ENCODE data around the gene RASSF1. TPM values are rescaled to one million over a fixed set of nuclear protein-coding genes. Genes with fewer than 3 reads are reported as not detected.

RASSF1 gene
- total RNA-seq, 1 donor from 2014 or later, result 27.8 TPM

GRCh38 chr3:50296721-50297383, 43.8 kb downstream of the RASSF1 start:
- H3K27ac Mint-ChIP-seq (ENCODE audit: unreplicated experiment), result no peak overlapping the region
- no peaks in the 10 kb centered on the region for H3K36me3 Mint-ChIP-seq (ENCODE audit: unreplicated experiment)
- no peak overlapping the region for H3K4me3 Mint-ChIP-seq (ENCODE audit: unreplicated experiment)
- DNase-seq, result no peak
- TF ChIP-seq, protein P1, sequence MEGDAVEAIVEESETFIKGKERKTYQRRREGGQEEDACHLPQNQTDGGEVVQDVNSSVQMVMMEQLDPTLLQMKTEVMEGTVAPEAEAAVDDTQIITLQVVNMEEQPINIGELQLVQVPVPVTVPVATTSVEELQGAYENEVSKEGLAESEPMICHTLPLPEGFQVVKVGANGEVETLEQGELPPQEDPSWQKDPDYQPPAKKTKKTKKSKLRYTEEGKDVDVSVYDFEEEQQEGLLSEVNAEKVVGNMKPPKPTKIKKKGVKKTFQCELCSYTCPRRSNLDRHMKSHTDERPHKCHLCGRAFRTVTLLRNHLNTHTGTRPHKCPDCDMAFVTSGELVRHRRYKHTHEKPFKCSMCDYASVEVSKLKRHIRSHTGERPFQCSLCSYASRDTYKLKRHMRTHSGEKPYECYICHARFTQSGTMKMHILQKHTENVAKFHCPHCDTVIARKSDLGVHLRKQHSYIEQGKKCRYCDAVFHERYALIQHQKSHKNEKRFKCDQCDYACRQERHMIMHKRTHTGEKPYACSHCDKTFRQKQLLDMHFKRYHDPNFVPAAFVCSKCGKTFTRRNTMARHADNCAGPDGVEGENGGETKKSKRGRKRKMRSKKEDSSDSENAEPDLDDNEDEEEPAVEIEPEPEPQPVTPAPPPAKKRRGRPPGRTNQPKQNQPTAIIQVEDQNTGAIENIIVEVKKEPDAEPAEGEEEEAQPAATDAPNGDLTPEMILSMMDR (IDR thresholded peaks at IDR 0.05; ENCODE audit: partially characterized antibody, unreplicated experiment), result no peak
- peaks cover 12% of the 10 kb centered on the region for H3K4me1 Mint-ChIP-seq (ENCODE audit: low read depth, unreplicated experiment)
- H3K9me3 Mint-ChIP-seq (ENCODE audit: unreplicated experiment), result peaks cover 6% of the 10 kb centered on the region
- peaks cover 15% of the 10 kb centered on the region for H3K27me3 Mint-ChIP-seq (ENCODE audit: unreplicated experiment)

GRCh38 chr3:50295553-50296431, 44.8 kb downstream of the RASSF1 start:
- DNase-seq, result no peak
- Mint-ChIP-seq H3K27ac (ENCODE audit: unreplicated experiment) (no peak overlapping the region), H3K4me3 (ENCODE audit: unreplicated experiment) (peak overlapping the region; percentile 52), H3K4me1 (ENCODE audit: low read depth, unreplicated experiment) (peaks cover 15% of the 10 kb centered on the region), H3K9me3 (ENCODE audit: unreplicated experiment) (peaks cover 6% of the 10 kb centered on the region), H3K36me3 (ENCODE audit: unreplicated experiment) (no peaks in the 10 kb centered on the region), H3K27me3 (ENCODE audit: unreplicated experiment) (peaks cover 11% of the 10 kb centered on the region)
- TF ChIP-seq, protein P1 (IDR thresholded peaks at IDR 0.05; ENCODE audit: partially characterized antibody, unreplicated experiment), result no peak

GRCh38 chr3:50294492-50295403, 45.9 kb downstream of the RASSF1 start:
- Mint-ChIP-seq H3K27ac (ENCODE audit: unreplicated experiment) (no peak overlapping the region), H3K27me3 (ENCODE audit: unreplicated experiment) (peaks cover 9% of the 10 kb centered on the region), H3K36me3 (ENCODE audit: unreplicated experiment) (no peaks in the 10 kb centered on the region), H3K9me3 (ENCODE audit: unreplicated experiment) (peaks cover 8% of the 10 kb centered on the region), H3K4me3 (ENCODE audit: unreplicated experiment) (no peak overlapping the region), H3K4me1 (ENCODE audit: low read depth, unreplicated experiment) (peaks cover 8% of the 10 kb centered on the region)
- TF ChIP-seq, protein P1 (IDR thresholded peaks at IDR 0.05; ENCODE audit: partially characterized antibody, unreplicated experiment), result no peak
- DNase-seq, result no peak

DNA sequence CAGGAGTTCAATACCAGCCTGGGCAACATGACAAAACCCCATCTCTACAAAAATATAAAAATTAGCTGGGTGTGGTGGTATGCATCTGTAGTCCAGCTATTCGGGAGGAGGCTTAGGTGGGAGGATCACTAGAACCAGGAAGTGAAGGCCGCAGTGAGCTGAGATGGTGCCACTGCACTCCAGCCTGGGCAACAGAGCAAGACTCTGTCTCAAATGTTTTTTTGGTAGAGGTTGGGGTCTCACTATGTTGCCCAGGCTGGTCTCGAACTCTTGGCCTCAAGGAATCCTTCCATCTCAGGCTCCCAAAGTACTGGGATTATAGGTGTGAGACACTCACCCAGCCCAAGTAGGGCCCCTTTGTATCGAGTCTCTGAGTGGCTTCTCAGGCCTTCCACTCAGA, 46.5 kb downstream of the RASSF1 start:
- Mint-ChIP-seq H3K9me3 (ENCODE audit: unreplicated experiment) (peaks cover 7% of the 10 kb centered on the region), H3K4me1 (ENCODE audit: low read depth, unreplicated experiment) (peaks cover 8% of the 10 kb centered on the region), H3K27me3 (ENCODE audit: unreplicated experiment) (peaks cover 5% of the 10 kb centered on the region), H3K36me3 (ENCODE audit: unreplicated experiment) (no peaks in the 10 kb centered on the region), H3K27ac (ENCODE audit: unreplicated experiment) (no peak overlapping the region), H3K4me3 (ENCODE audit: unreplicated experiment) (no peak overlapping the region)
- DNase-seq, result no peak
- TF ChIP-seq, protein P1 (IDR thresholded peaks at IDR 0.05; ENCODE audit: partially characterized antibody, unreplicated experiment), result no peak
